HG02884 (cell line): ENCODE results near the gene GAK.
"Not testable (repeated sequence)": the region's sequence is repeated elsewhere in the genome, so short reads cannot be mapped to it uniquely, and the experiment has no call there.

Experiments
- ATAC-seq: cut with Tn5 transposase; IDR thresholded peaks from one replicate; pipeline ENCODE4 v1.9.1; 2021; ENCODE audit warnings: mild to moderate bottlenecking, moderate library complexity; ENCODE audit not compliant: unreplicated experiment

Gene GAK

DNA sequence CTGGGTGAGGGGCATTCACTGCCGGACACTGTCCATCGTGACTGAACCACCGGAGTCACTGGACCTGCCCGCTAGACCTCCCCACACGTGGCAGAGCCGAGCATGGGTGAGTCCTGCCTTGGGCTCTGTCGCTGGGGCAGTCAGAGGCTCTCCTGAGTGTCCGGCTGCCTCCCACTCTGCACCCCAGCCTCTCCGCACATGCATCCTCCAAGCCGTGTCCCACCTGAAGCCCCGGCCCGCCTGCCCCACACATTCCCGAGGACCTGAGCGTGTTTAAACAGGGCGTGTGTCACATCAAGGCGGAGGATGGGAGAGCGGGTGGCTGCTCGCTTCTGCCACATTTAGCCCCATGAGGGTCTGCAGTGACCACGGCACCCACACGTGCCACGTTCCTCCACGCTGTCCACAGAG lies 110.9 kb downstream of the GAK start:
- ATAC-seq = no peak

GRCh38 chr4:820230-821172 lies 111.6 kb downstream of the GAK start:
- ATAC-seq = no peak

DNA sequence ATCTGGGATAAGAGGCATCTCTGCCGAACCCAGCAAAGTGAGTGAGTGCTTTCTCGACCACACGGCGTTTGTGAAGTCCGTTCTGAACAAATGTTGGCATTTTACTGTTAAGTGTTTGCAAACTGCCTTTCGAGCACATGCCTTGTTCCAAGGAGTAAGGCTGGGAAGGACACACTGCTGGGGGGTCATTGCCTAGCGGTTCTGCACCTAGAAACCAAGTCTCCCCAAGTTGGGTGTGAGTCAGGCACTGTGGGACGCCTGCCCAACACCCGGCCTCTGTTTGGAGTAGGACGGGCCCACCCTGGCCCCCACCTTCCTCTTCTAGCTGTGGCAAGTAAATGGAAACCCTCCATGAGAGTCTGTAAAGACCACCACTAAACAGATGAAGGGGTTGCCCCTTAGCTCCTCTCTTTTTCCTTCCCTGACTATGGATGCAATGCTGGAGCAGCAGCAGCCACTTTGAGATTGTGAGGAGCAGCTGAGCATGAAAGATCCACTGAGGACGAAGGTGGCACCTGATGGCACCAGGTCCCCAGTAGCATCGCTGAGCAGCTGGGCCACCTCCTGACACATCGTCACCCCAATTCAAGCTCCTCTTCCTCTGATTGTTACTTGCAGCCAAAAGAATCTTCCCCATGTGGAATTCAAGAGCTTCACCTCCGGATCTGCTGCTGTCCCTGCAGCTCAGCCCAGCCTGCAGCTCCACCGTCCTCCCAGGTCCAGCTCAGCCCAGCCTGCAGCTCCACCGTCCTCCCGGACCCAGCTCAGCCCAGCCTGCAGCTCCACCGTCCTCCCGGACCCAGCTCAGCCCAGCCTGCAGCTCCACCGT lies 112.5 kb downstream of the GAK start:
- no peak for ATAC-seq

DNA sequence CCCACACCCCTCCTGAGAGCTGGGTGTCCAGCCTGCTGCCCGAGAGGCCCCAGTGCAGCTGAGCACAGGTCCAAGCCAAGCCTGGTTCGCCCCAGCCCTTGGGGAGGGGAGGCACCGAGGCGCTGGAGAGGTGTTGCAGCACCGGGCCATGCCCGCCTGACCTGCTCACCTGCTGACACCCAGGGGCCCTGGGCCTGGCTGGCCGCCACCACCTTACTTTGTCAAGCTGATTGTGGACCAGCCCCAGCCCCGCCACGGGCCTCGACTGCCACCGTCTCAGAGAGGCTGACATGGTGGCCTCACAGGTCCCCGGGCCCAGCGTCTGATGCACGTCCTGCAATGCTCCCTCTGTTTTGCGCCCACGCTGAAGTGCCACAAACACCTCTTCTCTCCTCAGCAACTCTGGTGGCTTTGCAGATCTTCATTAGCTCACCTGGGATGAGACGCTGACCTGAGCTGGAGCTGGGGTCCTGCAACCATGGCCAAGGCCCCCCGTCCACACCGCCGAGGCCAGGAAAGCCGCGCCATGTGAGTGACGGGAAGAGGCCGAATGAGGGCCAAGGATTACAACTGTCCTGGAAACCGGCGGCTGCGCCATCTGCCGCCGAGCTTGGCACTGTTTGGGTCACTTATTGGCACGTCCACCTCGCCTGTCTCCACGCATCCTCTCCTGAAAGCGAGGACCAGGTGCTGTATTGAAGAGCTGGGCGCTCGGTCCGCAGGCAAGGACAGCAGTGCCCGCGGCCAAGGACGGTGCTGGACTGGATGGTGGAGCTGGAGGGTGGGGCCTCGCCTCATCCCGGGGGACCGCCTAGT lies 113.8 kb downstream of the GAK start:
- ATAC-seq = no peak

- ATAC-seq = no peak
These were observed 116.5 kb downstream of the GAK start for GRCh38 chr4:815464-816146.

DNA sequence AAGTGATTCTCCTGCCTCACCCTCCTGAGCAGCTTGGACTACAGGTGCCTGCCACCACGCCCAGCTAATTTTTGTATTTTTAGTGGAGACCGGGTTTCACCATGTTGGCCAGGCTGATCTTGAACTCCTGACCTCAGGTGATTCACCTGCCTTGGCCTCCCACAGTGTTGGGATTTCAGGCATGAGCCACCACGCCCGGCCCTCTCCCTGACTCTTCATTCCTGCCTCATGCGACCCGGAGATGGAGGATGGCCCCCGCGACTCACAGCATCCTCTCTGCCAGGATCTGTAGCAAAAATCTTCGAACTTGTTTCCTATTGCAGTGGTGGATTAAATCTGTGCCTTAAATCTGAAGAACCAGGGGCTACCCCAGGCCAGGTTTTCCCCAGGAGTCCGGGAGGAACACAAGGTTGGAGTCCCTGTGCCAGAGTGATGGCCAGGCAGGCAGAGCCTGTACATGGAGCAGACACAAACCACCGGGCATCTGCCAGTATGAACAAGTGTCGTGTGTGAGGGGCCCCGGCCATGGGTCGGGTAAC lies 117.7 kb downstream of the GAK start:
- no peak for ATAC-seq

- ATAC-seq = no peak
These were observed 118.2 kb downstream of the GAK start for GRCh38 chr4:813900-814299.

GRCh38 chr4:808860-809570 lies 123.1 kb downstream of the GAK start:
- no peak for ATAC-seq

GRCh38 chr4:807792-808191 lies 124.3 kb downstream of the GAK start:
- no peak for ATAC-seq

GRCh38 chr4:806979-807378 lies 125.1 kb downstream of the GAK start:
- ATAC-seq = not testable (repeated sequence)

- no peak for ATAC-seq
These were observed 127.3 kb downstream of the GAK start for GRCh38 chr4:804804-805203.

DNA sequence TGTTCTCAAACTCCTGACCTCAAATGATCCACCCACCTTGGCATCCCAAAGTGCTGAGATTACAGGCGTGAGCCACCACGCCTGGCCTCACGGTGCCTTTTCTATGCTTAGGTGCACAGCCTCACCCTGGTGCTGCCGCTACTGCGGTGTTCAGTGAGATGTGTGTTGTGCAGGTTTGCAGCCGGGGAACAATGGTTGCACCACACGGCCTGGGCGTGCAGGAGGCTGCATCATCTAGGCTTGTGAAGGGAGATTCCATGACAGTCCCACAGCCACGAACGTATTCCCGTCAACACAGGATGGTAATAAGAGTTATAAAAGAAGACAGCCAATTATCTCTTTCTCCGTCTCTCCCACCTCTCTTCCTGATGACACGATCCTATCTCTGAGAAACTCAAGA lies 128.2 kb downstream of the GAK start:
- no peak for ATAC-seq

- no peak for ATAC-seq
These were observed 130.5 kb downstream of the GAK start for GRCh38 chr4:801436-802124.
